ENCODE measurements around the gene ACLY.
"Not testable (repeated sequence)": the region's sequence is repeated elsewhere in the genome, so short reads cannot be mapped to it uniquely, and the experiment has no call there.

The ACLY gene

DNA sequence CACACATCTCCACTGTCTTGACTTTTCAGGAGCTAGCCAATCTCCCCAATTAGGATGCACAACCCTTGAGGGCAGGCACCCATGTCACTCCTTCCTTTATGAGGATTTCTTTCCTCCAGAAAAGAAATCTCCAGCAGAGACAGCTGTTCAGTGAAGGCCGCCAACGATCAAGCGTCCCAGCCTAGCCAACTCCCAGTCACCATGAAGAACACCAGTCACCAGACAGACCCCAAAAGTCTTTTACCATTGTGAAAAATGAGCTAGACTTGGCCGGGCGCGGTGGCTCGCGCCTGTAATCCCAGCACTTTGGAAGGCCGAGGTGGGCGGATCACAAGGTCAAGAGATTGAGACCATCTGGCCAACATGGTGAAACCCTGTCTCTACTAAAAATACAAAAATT lies 88.8 kb downstream of the ACLY start:
- not testable (repeated sequence) for DNase-seq (ENCODE audit: low read depth)

DNA sequence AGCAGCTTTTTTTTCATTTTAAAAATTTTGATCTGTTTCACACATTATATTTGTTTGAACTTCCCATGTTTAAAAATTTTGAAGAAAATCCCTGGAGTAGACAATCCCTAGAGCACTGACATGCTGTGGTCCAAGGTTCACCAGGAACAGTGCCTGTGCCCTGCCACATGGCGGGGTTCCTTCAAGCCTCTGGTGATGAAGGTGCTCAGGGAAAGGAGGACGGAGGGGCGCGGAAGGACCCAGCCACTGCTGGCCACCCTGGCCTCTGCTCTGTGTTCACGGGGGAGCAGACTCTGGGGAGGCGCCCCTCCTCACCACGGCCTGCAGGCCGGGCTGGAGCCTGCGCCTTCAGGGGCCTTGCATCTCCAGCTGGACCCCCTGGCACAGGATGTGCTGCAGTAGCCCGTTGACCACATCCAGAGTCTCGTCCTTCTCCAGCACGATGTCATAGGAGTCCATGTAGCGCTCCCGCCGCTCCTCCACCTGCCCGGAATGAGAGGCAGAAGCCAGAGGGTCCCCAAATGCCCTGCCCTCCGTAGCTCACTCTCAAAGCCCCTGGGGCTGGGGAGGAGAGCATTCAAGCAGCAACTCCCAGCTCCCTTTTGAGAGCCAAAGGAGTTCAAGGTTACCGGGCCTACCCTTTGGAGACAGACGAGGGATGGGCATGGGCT lies 93.4 kb downstream of the ACLY start:
- no peak for DNase-seq (ENCODE audit: low read depth)

DNA sequence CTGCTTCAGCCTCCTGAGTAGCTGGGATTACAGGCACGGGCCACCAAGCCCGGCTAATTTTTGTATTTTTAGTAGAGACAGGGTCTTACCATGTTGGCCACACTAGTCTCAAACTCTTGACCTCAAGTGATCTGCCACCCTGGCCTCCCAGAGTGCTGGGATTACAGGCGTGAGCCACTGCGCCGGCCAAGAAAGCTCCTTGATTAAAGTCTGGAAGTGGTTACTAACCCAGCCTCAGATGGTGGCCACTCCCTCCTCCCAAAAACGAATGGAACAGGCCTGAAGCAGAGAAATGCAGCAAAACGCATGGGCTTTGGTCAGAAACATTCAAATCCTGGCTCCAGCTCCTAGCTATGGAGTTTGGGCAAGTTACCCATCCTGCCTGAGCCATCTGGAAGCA lies 94.7 kb downstream of the ACLY start:
- no peak for DNase-seq (ENCODE audit: low read depth)

DNA sequence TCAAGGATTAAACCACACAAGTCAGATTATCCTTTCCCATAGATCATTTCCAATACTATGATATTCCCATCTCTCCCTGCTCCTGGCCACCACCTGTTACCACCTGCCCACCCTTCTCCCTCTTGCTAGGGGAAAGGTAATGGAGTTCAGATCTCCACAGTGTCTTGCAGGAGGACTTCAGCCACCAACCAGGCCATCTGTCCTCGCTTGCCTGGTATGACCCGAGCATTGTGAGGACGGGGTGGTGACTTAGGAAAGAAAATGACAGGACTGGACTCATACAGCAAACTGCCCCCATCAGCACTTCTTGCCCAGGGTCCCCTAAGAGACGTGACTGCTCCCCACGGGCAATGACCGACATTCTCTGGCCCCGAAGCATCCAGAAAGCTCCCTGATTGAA lies 95.2 kb downstream of the ACLY start:
- no peak for DNase-seq (ENCODE audit: low read depth)

DNA sequence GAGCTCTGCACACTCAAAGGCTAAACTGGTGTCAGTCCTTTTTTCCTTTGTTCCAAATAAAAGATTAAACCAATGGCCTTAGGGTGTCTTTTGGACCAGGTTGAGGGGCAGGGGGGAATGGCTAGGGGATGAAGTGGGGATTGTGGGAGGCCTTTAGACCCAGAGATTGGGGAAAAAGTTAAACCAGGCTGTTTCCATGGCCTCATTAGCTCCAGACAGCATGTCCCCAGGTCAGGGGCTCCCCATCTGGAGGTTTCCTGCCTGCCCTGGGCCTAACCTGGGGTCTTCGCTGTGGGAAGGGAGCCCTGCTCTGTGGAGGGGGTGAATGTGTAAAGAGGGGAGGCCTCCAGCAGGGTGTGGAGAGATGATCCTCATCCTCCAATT lies 95.6 kb downstream of the ACLY start:
- DNase-seq (ENCODE audit: low read depth), result no peak

DNA sequence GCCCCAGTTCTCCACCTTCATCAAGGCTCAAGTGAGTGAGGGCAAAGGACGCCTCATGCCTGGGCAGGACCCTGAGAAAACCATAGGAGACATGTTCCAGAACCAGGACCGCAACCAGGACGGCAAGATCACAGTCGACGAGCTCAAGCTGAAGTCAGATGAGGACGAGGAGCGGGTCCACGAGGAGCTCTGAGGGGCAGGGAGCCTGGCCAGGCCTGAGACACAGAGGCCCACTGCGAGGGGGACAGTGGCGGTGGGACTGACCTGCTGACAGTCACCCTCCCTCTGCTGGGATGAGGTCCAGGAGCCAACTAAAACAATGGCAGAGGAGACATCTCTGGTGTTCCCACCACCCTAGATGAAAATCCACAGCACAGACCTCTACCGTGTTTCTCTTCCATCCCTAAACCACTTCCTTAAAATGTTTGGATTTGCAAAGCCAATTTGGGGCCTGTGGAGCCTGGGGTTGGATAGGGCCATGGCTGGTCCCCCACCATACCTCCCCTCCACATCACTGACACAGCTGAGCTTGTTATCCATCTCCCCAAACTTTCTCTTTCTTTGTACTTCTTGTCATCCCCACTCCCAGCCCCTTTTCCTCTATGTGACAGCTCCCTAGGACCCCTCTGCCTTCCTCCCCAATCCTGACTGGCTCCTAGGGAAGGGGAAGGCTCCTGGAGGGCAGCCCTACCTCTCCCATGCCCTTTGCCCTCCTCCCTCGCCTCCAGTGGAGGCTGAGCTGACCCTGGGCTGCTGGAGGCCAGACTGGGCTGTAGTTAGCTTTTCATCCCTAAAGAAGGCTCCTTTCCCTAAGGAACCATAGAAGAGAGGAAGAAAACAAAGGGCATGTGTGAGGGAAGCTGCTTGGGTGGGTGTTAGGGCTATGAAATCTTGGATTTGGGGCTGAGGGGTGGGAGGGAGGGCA lies 96.3 kb downstream of the ACLY start:
- no peak for DNase-seq (ENCODE audit: low read depth)

DNA sequence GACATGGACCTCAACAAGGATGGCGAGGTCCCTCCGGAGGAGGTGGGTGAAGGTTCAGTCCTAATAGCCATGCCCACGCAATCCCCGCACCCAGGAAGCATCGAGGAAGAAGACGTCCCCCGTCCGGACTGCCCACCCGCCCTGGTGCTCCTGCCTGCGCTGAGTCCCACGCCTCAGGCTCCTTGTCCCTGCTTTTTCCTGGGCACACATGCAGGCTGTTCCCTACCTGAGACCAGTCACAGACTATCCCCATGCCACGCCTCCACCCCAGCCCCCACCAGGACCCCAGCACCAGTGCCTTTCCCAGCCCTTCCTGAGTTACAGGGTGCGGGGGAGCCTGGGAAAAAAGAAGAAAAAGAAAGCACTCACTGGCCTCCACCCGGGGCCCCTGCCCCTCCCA lies 97.0 kb downstream of the ACLY start:
- DNase-seq (ENCODE audit: low read depth), result no peak

DNA sequence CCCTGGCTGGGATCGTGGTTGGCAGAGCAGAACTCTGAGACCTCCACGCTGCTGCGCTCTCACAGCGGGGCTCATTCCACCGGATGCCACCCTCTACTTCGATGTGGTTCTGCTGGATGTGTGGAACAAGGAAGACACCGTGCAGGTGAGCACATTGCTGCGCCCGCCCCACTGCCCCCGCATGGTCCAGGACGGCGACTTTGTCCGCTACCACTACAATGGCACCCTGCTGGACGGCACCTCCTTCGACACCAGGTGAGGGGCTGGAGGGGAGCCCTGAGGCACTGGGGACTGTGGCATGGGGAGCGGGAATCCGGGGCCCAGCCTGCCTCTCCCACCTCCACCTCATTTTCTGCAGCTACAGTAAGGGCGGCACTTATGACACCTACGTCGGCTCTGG lies 100.7 kb downstream of the ACLY start:
- no peak for DNase-seq (ENCODE audit: low read depth)
